T-helper 1 cell treated with Interleukin-12 subunit alpha and Interleukin-12 subunit beta and Interleukin-4 antibody, amounts not matched to agents 30 μg/mL and 1 μg/mL, for 36 hours (primary cell): ENCODE results near the gene FAM3B.

Source experiments
- H3K27ac Mint-ChIP-seq: one replicate; pipeline ENCODE4 v1.8.0; 2021; ENCODE audit warnings: mild to moderate bottlenecking, mixed read lengths
- H3K27me3 Mint-ChIP-seq: one replicate; pipeline ENCODE4 v1.8.0; 2021; ENCODE audit warnings: low read depth, mixed read lengths
- H3K36me3 Mint-ChIP-seq: one replicate; pipeline ENCODE4 v1.8.0; 2021; ENCODE audit warnings: low read depth, mixed read lengths
- H3K4me1 Mint-ChIP-seq: one replicate; pipeline ENCODE4 v1.8.0; 2021; ENCODE audit warnings: low read depth, mixed read lengths
- H3K4me3 Mint-ChIP-seq: one replicate; pipeline ENCODE4 v1.8.0; 2021; ENCODE audit warnings: mild to moderate bottlenecking, moderate library complexity, mixed read lengths
- H3K9me3 Mint-ChIP-seq: one replicate; pipeline ENCODE4 v1.8.0; 2021; ENCODE audit warnings: mixed read lengths

The FAM3B gene

DNA sequence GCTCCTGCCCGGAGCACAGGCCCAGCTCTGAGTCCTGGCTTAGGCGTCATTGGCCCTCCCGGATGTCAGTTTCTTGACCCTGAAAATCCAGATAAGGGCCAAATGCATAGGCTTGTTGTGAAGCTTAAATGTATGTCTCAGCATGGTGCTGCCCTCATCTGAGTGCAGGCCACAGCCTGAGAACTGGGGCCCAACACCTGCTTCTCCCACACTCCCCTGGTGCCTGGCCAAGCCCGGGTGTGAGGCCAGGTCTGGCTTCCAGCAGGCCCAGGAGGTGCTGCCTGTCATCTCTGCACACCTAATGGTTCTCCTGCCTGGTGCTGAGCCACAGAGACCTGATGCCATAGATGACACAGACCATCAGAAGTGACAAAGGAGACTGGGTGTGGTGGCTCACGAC, 59.3 kb downstream of the FAM3B start:
- Mint-ChIP-seq H3K27ac (no peak overlapping the region), H3K27me3 (no peaks in the 10 kb centered on the region), H3K36me3 (peaks cover 23% of the 10 kb centered on the region), H3K9me3 (no peaks in the 10 kb centered on the region), H3K4me3 (no peak overlapping the region), H3K4me1 (peaks cover 25% of the 10 kb centered on the region)

DNA sequence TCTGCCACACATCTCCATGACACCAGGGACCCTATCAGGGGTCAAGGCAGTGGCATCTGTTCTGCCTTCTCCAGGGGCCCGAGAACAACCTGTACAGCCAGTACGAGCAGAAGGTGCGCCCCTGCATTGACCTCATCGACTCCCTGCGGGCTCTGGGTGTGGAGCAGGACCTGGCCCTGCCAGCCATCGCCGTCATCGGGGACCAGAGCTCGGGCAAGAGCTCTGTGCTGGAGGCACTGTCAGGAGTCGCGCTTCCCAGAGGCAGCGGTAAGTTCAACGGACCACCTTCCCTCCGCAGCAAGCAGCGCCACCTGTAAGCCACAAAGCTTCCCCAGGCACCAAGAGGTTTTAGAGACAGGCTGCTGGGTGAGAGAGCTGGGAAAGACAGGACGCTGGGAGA, 61.1 kb downstream of the FAM3B start:
- H3K27ac Mint-ChIP-seq = no peak overlapping the region
- no peak overlapping the region for H3K4me3 Mint-ChIP-seq
- H3K9me3 Mint-ChIP-seq = no peaks in the 10 kb centered on the region
- H3K4me1 Mint-ChIP-seq = peaks cover 15% of the 10 kb centered on the region
- H3K27me3 Mint-ChIP-seq = no peaks in the 10 kb centered on the region
- H3K36me3 Mint-ChIP-seq = peaks cover 33% of the 10 kb centered on the region

DNA sequence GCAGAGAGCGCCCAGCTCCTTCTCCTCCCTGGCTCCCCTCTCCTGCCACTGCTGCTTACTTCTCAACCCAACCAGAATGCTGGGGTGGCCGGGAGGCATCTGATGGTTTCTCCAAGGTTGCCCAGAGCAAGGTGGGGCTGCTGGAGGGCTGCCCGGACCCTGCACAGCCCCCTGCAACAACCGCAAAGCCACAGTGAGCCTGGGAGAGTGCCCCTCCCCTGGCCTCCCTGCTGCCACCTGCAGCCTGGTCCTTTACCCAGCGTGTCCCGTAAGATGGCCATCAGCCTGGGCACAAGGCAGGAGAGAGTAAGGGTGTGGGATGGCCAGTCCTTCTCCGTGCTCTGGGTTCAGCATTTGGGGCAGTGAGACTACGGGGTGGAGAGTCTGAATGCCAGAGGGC, 62.2 kb downstream of the FAM3B start:
- H3K27me3 Mint-ChIP-seq = no peaks in the 10 kb centered on the region
- no peaks in the 10 kb centered on the region for H3K9me3 Mint-ChIP-seq
- H3K27ac Mint-ChIP-seq = no peak overlapping the region
- H3K4me3 Mint-ChIP-seq = no peak overlapping the region
- peaks cover 10% of the 10 kb centered on the region for H3K4me1 Mint-ChIP-seq
- H3K36me3 Mint-ChIP-seq = peaks cover 35% of the 10 kb centered on the region

DNA sequence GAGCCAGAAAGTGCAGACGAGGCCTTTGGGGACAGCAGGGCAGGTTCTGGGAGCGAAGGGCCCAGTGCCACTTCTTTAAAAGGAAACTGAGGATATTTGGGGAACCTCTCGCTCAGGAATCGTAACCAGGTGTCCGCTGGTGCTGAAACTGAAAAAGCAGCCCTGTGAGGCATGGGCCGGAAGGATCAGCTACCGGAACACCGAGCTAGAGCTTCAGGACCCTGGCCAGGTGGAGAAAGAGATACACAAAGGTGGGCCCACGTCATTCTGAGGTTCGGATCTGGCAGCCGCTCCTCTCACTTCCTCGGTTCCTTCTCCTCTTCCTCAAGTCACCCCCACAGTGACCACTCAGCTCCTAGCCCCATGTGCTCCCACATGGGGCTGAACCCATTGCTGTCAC, 63.3 kb downstream of the FAM3B start:
- Mint-ChIP-seq H3K9me3 (no peaks in the 10 kb centered on the region), H3K27ac (no peak overlapping the region), H3K36me3 (peaks cover 33% of the 10 kb centered on the region), H3K4me3 (no peak overlapping the region), H3K27me3 (no peaks in the 10 kb centered on the region), H3K4me1 (peaks cover 5% of the 10 kb centered on the region)

DNA sequence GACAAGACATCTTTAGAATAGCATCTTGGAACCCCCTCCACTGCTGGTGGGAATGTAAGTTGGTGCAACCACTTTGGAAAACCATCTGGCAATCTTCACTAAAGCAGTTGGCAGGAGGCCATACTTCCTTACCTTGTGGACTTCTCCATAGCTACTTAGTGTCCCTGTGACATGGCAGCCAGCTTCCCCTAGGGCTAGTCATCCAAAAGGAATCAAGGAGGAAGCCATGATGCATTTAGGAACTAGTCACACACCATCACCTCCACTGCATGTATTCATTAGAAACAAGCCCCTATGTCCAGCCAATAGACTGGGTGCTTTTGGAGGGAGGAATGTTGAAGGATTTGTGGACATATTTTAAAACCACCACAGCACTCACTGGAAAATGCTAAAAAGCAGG, 65.1 kb downstream of the FAM3B start:
- Mint-ChIP-seq H3K9me3 (no peaks in the 10 kb centered on the region), H3K4me3 (no peak overlapping the region), H3K27me3 (no peaks in the 10 kb centered on the region), H3K36me3 (peaks cover 34% of the 10 kb centered on the region), H3K27ac (no peak overlapping the region), H3K4me1 (peaks cover 2% of the 10 kb centered on the region)

DNA sequence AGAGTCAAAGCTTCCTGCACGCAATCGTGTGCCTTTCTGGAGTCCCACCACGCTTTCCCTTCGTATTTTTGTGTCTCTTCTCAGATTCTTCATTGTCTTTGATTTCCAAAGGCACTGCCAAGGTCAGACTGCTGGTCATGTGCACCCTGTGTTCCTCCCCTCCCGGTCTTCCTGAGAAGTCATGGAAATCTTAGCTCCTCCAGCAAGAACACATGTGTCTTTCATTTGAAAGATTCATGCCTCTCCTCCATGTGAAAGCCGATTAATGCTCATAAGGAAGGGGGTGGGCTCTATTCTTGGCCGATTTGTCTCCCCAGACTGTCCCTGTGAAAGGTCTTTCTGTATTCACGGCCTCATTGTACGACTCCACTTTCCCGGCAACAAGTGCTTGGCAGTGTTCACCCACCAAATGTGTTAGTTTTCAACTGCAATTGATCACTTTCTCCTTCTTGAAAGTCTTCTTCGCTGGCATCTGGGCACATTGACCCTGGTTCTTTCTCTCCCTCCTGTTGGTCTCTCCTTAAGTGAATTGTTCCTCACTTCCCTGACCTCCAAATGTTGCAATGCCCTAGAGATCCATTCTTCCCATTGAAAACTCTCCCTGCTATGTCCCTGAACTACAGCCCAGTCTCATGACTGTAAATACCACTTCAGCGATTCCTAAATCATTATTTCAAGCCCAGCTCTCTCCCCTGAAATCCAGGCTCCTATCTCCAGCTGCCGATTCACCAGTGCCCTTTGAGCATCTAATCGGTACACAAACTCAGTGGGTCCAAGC, 70.6 kb downstream of the FAM3B start:
- Mint-ChIP-seq H3K27ac (no peak overlapping the region), H3K4me3 (no peak overlapping the region), H3K36me3 (peaks cover 36% of the 10 kb centered on the region), H3K9me3 (no peaks in the 10 kb centered on the region), H3K4me1 (peaks cover 1% of the 10 kb centered on the region), H3K27me3 (no peaks in the 10 kb centered on the region)

DNA sequence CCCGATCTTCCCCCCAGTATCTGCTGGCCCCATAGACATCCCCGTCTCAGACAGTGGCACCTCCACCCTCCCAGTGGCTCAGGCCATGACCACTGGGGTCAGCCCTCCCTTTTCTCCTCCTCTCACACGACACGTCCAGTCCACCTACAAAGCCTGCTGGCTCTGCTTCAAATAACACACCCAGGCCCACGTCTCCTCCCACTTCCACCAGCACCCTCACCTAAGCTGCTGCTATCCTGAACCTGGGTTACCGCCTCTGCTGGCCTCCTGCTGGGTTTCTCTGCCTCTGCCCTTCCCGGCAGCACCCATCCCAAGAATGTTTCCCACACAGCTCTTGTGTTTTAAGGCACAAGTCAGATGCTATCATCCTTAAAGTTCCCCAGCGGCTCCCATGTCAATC, 71.2 kb downstream of the FAM3B start:
- Mint-ChIP-seq H3K36me3 (peaks cover 32% of the 10 kb centered on the region), H3K27ac (no peak overlapping the region), H3K27me3 (no peaks in the 10 kb centered on the region), H3K9me3 (no peaks in the 10 kb centered on the region), H3K4me1 (peaks cover 1% of the 10 kb centered on the region), H3K4me3 (no peak overlapping the region)

DNA sequence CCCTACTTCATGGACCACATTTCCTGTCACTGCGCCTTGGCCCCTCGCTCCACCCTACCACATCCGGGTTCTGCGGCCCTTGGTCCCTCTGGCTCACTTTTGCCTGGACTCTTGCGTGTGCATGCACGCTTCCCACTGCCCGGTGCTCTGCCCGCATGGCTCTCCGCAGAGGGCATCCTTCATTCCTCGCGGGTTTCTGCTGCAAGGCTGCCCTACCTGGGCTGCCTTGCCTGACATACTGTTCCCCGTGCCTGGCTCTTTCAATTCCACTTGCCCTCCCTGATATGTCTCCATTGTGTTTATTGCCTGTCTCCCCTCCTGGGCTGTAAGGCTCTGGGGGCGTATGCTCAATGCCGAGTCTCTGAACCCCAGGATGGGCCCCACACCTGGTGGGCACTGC, 71.7 kb downstream of the FAM3B start:
- Mint-ChIP-seq H3K4me1 (peaks cover 1% of the 10 kb centered on the region), H3K27ac (no peak overlapping the region), H3K9me3 (no peaks in the 10 kb centered on the region)

DNA sequence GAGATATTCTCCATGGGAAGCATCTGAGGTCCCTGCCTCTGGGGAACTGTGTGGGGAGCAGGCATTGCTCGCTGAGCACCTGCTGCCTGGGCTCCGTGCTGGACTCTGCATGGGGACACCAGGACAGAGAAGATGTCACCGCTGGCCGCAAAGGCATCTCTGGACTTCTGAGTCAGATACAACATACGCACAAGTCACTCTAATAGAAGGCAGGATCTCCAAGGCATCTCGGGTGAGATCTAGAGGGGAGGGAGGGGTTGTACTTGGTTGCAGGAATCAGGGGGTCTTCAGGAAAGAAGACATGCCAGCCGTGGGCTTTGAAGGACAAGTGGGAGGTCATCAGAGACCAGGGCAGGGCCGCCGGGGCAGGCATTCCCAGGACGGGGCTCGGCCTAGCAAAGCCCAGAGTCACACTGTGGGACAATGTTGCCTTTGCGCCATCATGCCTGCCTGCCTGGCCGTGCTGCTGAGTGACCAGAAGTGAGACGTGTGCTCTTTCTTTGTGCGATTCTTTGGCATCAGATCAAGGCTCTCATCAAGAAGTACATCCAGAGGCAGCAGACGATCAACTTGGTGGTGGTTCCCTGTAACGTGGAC, 73.5 kb downstream of the FAM3B start:
- peaks cover 1% of the 10 kb centered on the region for H3K4me1 Mint-ChIP-seq
- peaks cover 50% of the 10 kb centered on the region for H3K36me3 Mint-ChIP-seq
- H3K4me3 Mint-ChIP-seq = no peak overlapping the region
- H3K9me3 Mint-ChIP-seq = no peaks in the 10 kb centered on the region
- H3K27me3 Mint-ChIP-seq = no peaks in the 10 kb centered on the region
- H3K27ac Mint-ChIP-seq = no peak overlapping the region

More for the DNA sequence above, 71.7 kb downstream of the FAM3B start:
- no peak overlapping the region for H3K4me3 Mint-ChIP-seq
- H3K27me3 Mint-ChIP-seq = no peaks in the 10 kb centered on the region
- peaks cover 33% of the 10 kb centered on the region for H3K36me3 Mint-ChIP-seq

DNA sequence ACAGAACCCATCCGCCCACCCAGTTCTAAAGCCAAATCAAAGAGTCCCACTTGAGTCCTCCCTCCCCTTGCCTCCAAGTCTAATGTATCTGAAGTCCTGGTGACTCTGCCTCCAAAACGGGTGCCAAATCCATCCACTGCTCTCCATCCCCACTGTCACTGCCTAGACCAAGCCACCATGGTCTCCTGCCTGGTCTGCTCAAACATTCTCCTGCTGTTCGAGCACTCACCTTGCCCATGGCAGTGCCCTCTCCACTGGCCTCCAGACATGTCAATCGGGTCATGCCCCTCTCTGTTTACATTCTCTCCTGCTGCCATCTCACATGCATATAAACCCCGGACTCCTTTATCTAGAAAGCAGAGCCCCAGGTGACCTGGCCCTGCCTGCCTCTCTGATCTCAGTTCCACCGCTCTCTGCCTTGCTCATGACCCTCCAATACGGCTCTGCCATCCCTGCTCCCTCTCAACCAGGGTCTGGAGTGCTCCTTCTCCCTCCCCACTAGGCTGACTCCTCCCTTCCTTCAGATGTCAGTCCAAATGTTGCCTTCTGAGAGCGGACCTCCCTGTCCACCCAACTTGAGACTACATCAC, 77.4 kb downstream of the FAM3B start:
- peak overlapping the region; percentile 9 for H3K27ac Mint-ChIP-seq

DNA sequence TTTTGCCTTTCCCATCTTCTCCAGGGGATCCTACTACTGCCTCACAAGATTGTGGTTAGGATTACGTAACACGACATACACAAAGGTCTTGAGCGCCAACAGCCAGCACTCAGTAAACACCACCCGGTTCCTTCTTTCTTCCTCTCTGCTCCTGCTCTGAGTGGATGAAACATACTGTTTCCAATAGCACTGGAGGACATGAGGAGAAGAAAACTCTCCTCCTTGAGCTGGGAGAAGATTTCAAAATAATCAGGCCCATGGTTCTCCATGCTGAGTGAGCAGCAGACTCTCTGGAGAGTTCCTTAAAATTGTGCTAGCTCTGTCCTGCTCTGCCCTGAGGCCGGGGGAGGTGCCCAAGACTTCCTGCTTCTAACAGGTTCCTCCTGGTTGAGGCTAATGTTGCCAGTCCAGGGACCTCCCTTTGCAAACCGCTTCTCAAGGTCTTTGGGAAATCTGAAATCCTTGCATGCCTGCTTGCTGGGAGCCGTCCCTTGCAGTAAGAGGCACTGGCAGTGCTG, 80.0 kb downstream of the FAM3B start:
- Mint-ChIP-seq H3K27me3 (no peaks in the 10 kb centered on the region), H3K4me1 (no peaks in the 10 kb centered on the region), H3K27ac (no peak overlapping the region), H3K4me3 (no peak overlapping the region), H3K9me3 (no peaks in the 10 kb centered on the region), H3K36me3 (peaks cover 59% of the 10 kb centered on the region)

More for the DNA sequence above, 77.4 kb downstream of the FAM3B start:
- peaks cover 49% of the 10 kb centered on the region for H3K36me3 Mint-ChIP-seq
- no peak overlapping the region for H3K4me3 Mint-ChIP-seq
- no peaks in the 10 kb centered on the region for H3K4me1 Mint-ChIP-seq
- H3K9me3 Mint-ChIP-seq = no peaks in the 10 kb centered on the region
- no peaks in the 10 kb centered on the region for H3K27me3 Mint-ChIP-seq

DNA sequence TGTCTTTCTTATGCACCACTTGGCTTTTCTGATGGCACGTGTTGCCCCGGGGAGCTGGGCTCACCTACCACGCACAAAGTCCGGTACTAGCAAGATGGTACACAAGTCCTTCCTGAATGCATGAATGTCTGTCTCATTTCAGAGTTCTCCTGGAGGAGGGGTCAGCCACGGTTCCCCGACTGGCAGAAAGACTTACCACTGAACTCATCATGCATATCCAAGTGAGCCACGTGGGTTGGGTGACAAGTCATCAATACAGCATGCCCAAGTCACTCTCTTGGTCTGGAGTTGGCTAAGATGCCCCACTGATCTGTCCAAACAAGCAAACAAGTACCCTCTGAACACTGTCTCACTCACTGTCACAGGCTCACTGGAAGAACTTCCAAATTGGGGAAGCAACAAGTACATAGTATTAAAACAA, 80.9 kb downstream of the FAM3B start:
- Mint-ChIP-seq H3K4me1 (no peaks in the 10 kb centered on the region), H3K9me3 (no peaks in the 10 kb centered on the region), H3K27me3 (no peaks in the 10 kb centered on the region), H3K4me3 (no peak overlapping the region), H3K36me3 (peaks cover 59% of the 10 kb centered on the region), H3K27ac (no peak overlapping the region)

DNA sequence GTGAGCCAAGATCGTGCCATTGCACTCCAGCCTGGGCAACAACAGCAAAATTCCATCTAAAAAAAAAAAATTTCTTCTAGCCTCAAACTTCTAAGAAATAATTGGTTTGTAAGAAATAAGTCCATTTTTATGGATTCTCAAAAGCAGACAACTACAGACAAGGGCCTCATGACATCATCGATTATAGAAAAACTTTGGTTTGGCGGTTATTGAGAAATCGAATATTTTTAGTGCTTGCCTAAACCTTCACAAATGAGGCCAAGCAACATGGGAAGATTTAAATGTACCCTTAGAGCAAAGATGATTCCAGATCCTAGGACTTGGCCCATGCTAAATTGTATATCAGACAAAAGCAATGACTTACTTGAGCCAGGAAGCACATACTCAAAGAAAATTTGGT, 81.7 kb downstream of the FAM3B start:
- Mint-ChIP-seq H3K27ac (no peak overlapping the region), H3K9me3 (no peaks in the 10 kb centered on the region), H3K4me3 (no peak overlapping the region), H3K27me3 (no peaks in the 10 kb centered on the region), H3K36me3 (peaks cover 64% of the 10 kb centered on the region), H3K4me1 (no peaks in the 10 kb centered on the region)

DNA sequence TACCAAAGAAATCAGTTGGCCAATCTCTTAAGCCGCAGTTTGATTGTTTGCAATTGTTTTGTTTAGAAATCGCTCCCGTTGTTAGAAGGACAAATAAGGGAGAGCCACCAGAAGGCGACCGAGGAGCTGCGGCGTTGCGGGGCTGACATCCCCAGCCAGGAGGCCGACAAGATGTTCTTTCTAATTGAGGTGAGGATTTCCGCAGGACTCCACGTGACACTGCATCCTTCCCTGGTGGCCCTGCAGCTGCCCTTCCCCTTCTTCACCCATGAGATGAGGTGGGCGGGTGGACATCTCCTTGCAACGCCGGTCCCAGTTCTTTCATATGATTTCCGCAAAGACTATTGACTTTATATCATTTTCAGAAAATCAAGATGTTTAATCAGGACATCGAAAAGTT, 82.2 kb downstream of the FAM3B start:
- H3K4me1 Mint-ChIP-seq = no peaks in the 10 kb centered on the region
- no peaks in the 10 kb centered on the region for H3K9me3 Mint-ChIP-seq
- no peak overlapping the region for H3K27ac Mint-ChIP-seq
- H3K4me3 Mint-ChIP-seq = no peak overlapping the region
- H3K27me3 Mint-ChIP-seq = no peaks in the 10 kb centered on the region
- peaks cover 59% of the 10 kb centered on the region for H3K36me3 Mint-ChIP-seq

DNA sequence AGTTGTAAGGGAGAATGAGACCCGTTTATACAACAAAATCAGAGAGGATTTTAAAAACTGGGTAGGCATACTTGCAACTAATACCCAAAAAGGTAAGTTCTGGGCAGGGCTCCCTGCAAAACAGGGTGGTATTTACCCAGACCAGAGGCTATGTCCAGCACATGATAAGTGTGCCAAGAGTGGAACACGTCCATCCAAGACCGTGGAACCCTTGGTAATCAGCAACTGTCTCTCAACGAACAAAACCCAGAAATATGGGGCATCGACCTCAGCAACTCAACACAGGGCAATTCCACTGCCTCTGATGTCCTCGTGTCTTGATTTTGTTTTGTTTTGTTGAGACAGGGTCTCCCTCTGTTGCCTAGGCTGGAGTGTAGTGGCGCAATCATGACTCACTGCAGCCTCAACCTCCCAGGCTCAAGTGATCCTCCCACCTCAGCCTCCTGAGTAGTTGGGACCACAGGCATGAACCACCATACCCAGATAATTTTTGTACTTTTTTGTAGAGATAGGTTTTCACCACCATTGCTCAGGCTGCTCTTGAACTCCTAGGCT, 82.7 kb downstream of the FAM3B start:
- Mint-ChIP-seq H3K36me3 (peaks cover 57% of the 10 kb centered on the region), H3K4me1 (no peaks in the 10 kb centered on the region)

More for the DNA sequence above, 82.7 kb downstream of the FAM3B start:
- Mint-ChIP-seq H3K27ac (no peak overlapping the region), H3K9me3 (no peaks in the 10 kb centered on the region), H3K4me3 (no peak overlapping the region), H3K27me3 (no peaks in the 10 kb centered on the region)
